ENCODE measurements around the gene CC2D2A. TPM values are rescaled to one million over a fixed set of nuclear protein-coding genes. Genes with fewer than 3 reads are reported as not detected.

Gene CC2D2A
- total RNA-seq, 1 donor: 34.0 TPM

- Histone ChIP-seq H3K9me3 (ENCODE audit: low read depth, low read length) (no peaks in the 10 kb centered on the region), H2AFZ (ENCODE audit: low read length) (no peak overlapping the region), H3K4me3 (ENCODE audit: insufficient read depth, low read length) (no peak overlapping the region), H3K4me1 (ENCODE audit: insufficient read depth, low read length) (peaks cover 2% of the 10 kb centered on the region), H3K27ac (ENCODE audit: low read depth, low read length) (no peak overlapping the region), H3K4me2 (ENCODE audit: insufficient read depth, low read length) (no peak overlapping the region), H3K79me2 (ENCODE audit: insufficient read depth, low read length) (no peaks in the 10 kb centered on the region), H4K20me1 (ENCODE audit: insufficient read depth, low read length) (no peaks in the 10 kb centered on the region), H3K36me3 (ENCODE audit: insufficient read depth, low read length) (no peaks in the 10 kb centered on the region), H3K27me3 (ENCODE audit: insufficient read depth, low read length) (no peaks in the 10 kb centered on the region)
- no peak for TF ChIP-seq CTCF (IDR thresholded peaks at IDR 0.05; ENCODE audit: extremely low read depth, low read depth, low read length)
- DNase-seq (ENCODE audit: insufficient read length, low spot score, missing footprints): no peak
Observed at GRCh38 chr4:15444276-15444675, 25.4 kb upstream of the CC2D2A start.

GRCh38 chr4:15444879-15445547, 24.7 kb upstream of the CC2D2A start:
- no peaks in the 10 kb centered on the region for H3K9me3 ChIP-seq (ENCODE audit: low read depth, low read length)
- H3K79me2 ChIP-seq (ENCODE audit: insufficient read depth, low read length): no peaks in the 10 kb centered on the region
- no peak overlapping the region for H2AFZ ChIP-seq (ENCODE audit: low read length)
- no peaks in the 10 kb centered on the region for H4K20me1 ChIP-seq (ENCODE audit: insufficient read depth, low read length)
- H3K36me3 ChIP-seq (ENCODE audit: insufficient read depth, low read length): no peaks in the 10 kb centered on the region
- peak; percentile 4 for DNase-seq (ENCODE audit: insufficient read length, low spot score, missing footprints)
- no peak overlapping the region for H3K27ac ChIP-seq (ENCODE audit: low read depth, low read length)
- H3K4me2 ChIP-seq (ENCODE audit: insufficient read depth, low read length): no peak overlapping the region
- no peak for TF ChIP-seq CTCF (IDR thresholded peaks at IDR 0.05; ENCODE audit: extremely low read depth, low read depth, low read length)
- H3K4me1 ChIP-seq (ENCODE audit: insufficient read depth, low read length): no peaks in the 10 kb centered on the region
- H3K4me3 ChIP-seq (ENCODE audit: insufficient read depth, low read length): no peak overlapping the region
- no peaks in the 10 kb centered on the region for H3K27me3 ChIP-seq (ENCODE audit: insufficient read depth, low read length)

GRCh38 chr4:15451181-15451865, 18.4 kb upstream of the CC2D2A start:
- H2AFZ ChIP-seq (ENCODE audit: low read length): no peak overlapping the region
- H3K4me1 ChIP-seq (ENCODE audit: insufficient read depth, low read length): peaks cover 38% of the 10 kb centered on the region
- no peaks in the 10 kb centered on the region for H3K27me3 ChIP-seq (ENCODE audit: insufficient read depth, low read length)
- H3K36me3 ChIP-seq (ENCODE audit: insufficient read depth, low read length): no peaks in the 10 kb centered on the region
- peak overlapping the region; percentile 72 for H3K4me2 ChIP-seq (ENCODE audit: insufficient read depth, low read length)
- DNase-seq (ENCODE audit: insufficient read length, low spot score, missing footprints): peak; percentile 54
- no peaks in the 10 kb centered on the region for H3K79me2 ChIP-seq (ENCODE audit: insufficient read depth, low read length)
- no peaks in the 10 kb centered on the region for H4K20me1 ChIP-seq (ENCODE audit: insufficient read depth, low read length)
- peak overlapping the region; percentile 17 for H3K4me3 ChIP-seq (ENCODE audit: insufficient read depth, low read length)
- TF ChIP-seq CTCF (IDR thresholded peaks at IDR 0.05; ENCODE audit: extremely low read depth, low read depth, low read length): no peak
- peak overlapping the region; percentile 87 for H3K27ac ChIP-seq (ENCODE audit: low read depth, low read length)
- no peaks in the 10 kb centered on the region for H3K9me3 ChIP-seq (ENCODE audit: low read depth, low read length)

Data from osteoblast (primary cell).